CD14-positive monocyte (primary cell): Measurements from ENCODE around the gene IFT25. TPM values are rescaled to one million over a fixed set of nuclear protein-coding genes. Genes with fewer than 3 reads are reported as not detected.

Source experiments
- DNase-seq, 3 donors: peaks; one replicate each; pipeline ENCODE4 v3.0.0-alpha.2; 2011 to 2022
- H2AFZ ChIP-seq: 2 replicates; pipeline ENCODE4 v1.6.0; 2012; ENCODE audit warnings: mild to moderate bottlenecking, low read depth, low read length, inconsistent platforms; ENCODE audit not compliant: insufficient read depth, poor library complexity, severe bottlenecking
- H3K27ac ChIP-seq, 2 donors: 1 replicate in 1 of 2; 2 replicates in 1 of 2; pipeline ENCODE4 v1.5.1; 2012 to 2013; ENCODE audit warnings: low read length in 2 of 2, control low read depth in 1 of 2, inconsistent platforms in 1 of 2, low read depth in 1 of 2, mild to moderate bottlenecking in 1 of 2
- H3K27me3 ChIP-seq, 2 donors: one replicate each; pipeline versions ENCODE4 v1.6.0 to v1.6.1; 2011 to 2013; ENCODE audit warnings: low read length in 2 of 2; ENCODE audit not compliant: control insufficient read depth in 2 of 2, insufficient read depth in 2 of 2
- H3K36me3 ChIP-seq, 2 donors: replicated peaks in 1 of 2; 1 replicate in 1 of 2; 2 replicates in 1 of 2; pipeline versions ENCODE4 v1.5.1 to v1.6.1; 2012 to 2013; ENCODE audit warnings: low read length in 2 of 2, control low read depth in 1 of 2, inconsistent platforms in 1 of 2, mild to moderate bottlenecking in 1 of 2; ENCODE audit not compliant: insufficient read depth in 2 of 2, control insufficient read depth in 1 of 2
- H3K4me1 ChIP-seq, 2 donors: 1 replicate in 1 of 2; 2 replicates in 1 of 2; pipeline versions ENCODE4 v1.5.1 to v1.6.1; 2012 to 2013; ENCODE audit warnings: low read length in 2 of 2, control low read depth in 1 of 2, inconsistent platforms in 1 of 2, mild to moderate bottlenecking in 1 of 2, moderate library complexity in 1 of 2; ENCODE audit not compliant: insufficient read depth in 2 of 2, control insufficient read depth in 1 of 2
- H3K4me2 ChIP-seq: replicated peaks from 2 replicates; pipeline ENCODE3; 2012; ENCODE audit warnings: low read length, moderate library complexity, mild to moderate bottlenecking; ENCODE audit not compliant: poor library complexity, severe bottlenecking; ENCODE audit errors: extremely low read depth
- H3K4me3 ChIP-seq, 3 experiments: fragments of 200-600 bp in 1 of 3; sonication (generic) in 1 of 3; replicated peaks in 1 of 3; 1 replicate in 2 of 3; 2 replicates in 1 of 3; pipeline ENCODE4 v1.5.1; 2011 to 2013; ENCODE audit warnings: low read length in 3 of 3, mild to moderate bottlenecking in 3 of 3, control low read depth in 2 of 3, low read depth in 2 of 3, inconsistent platforms in 1 of 3, moderate library complexity in 1 of 3
- H3K79me2 ChIP-seq: 2 replicates; pipeline ENCODE4 v1.6.0; 2012; ENCODE audit warnings: mild to moderate bottlenecking, control low read depth, inconsistent platforms, low read length, moderate library complexity; ENCODE audit not compliant: insufficient read depth
- H3K9ac ChIP-seq: 2 replicates; pipeline ENCODE4 v1.6.0; 2017; ENCODE audit warnings: low read length, mild to moderate bottlenecking; ENCODE audit not compliant: insufficient read depth, poor library complexity, severe bottlenecking
- H3K9me3 ChIP-seq, 2 donors: replicated peaks in 1 of 2; 1 replicate in 1 of 2; 2 replicates in 1 of 2; pipeline versions ENCODE4 v1.5.1 to v1.6.1; 2012 to 2013; ENCODE audit warnings: low read length in 2 of 2, control low read depth in 1 of 2; ENCODE audit not compliant: control insufficient read depth in 1 of 2, insufficient read depth in 1 of 2
- H4K20me1 ChIP-seq: 2 replicates; pipeline ENCODE4 v1.6.0; 2012; ENCODE audit warnings: mild to moderate bottlenecking, low read length, control low read depth, moderate library complexity; ENCODE audit not compliant: insufficient read depth
- H3K27ac Mint-ChIP-seq, 7 donors: one replicate each; pipeline ENCODE4 v1.8.0; 2020; ENCODE audit warnings: mild to moderate bottlenecking in 7 of 7, mixed read lengths in 7 of 7, moderate library complexity in 6 of 7, inconsistent platforms in 2 of 7
- H3K27me3 Mint-ChIP-seq, 3 donors: one replicate each; pipeline ENCODE4 v1.8.0; 2021 to 2022; ENCODE audit warnings: low read depth in 3 of 3, mild to moderate bottlenecking in 3 of 3, mixed read lengths in 3 of 3, moderate library complexity in 3 of 3, inconsistent platforms in 1 of 3
- H3K36me3 Mint-ChIP-seq, 2 donors: one replicate each; pipeline ENCODE4 v1.8.0; 2020; ENCODE audit warnings: mixed read lengths in 2 of 2, inconsistent platforms in 1 of 2, mild to moderate bottlenecking in 1 of 2
- H3K4me1 Mint-ChIP-seq: one replicate; pipeline ENCODE4 v1.8.0; 2020; ENCODE audit warnings: mild to moderate bottlenecking, mixed read lengths
- H3K4me3 Mint-ChIP-seq, 2 donors: one replicate each; pipeline ENCODE4 v1.8.0; 2020; ENCODE audit warnings: mild to moderate bottlenecking in 2 of 2, mixed read lengths in 2 of 2, moderate library complexity in 1 of 2
- H3K9me3 Mint-ChIP-seq, 7 donors: one replicate each; pipeline ENCODE4 v1.8.0; 2020 to 2022; ENCODE audit warnings: mixed read lengths in 7 of 7, mild to moderate bottlenecking in 6 of 7, moderate library complexity in 6 of 7, inconsistent platforms in 2 of 7
- WGBS: methylation state at CpG from one replicate; pipeline ENCODE4 v1.1.5; 2013; ENCODE audit warnings: missing lambda C conversion rate; ENCODE audit not compliant: insufficient coverage; 5-methylcytosine and 5-hydroxymethylcytosine counted together
- intact Hi-C, 2 donors: fragments of 100-400 bp; cut with micrococcal nuclease; formaldehyde crosslinking; loops; one replicate each; pipeline versions ENCODE4 v1.15.0 to v1.15.1; 2023
- polyA plus RNA-seq, 3 donors: library from polyadenylated mRNA; depleted of rRNA in 1 of 3; unstranded in 2 of 3; stranded (reverse) in 1 of 3; fragments of 300-500 nt in 2 of 3; fragments of >200 nt in 1 of 3; fragmentation: Illumina TruSeq in 2 of 3; gene quantifications; 1 replicate in 2 of 3; 2 replicates in 1 of 3; pipeline ENCODE4 v1.2.3, GENCODE V29; 2012 to 2021
- TF ChIP-seq, protein P1 (sequence below): fragments of 200-600 bp; IDR thresholded peaks from one replicate; pipeline ENCODE4 v1.8.0; 2022; ENCODE audit warnings: antibody characterized with exemption, mild to moderate bottlenecking

Gene IFT25
- polyA plus RNA-seq, 3 donors, result 17.1 to 30.6 (median 27.8) TPM

DNA sequence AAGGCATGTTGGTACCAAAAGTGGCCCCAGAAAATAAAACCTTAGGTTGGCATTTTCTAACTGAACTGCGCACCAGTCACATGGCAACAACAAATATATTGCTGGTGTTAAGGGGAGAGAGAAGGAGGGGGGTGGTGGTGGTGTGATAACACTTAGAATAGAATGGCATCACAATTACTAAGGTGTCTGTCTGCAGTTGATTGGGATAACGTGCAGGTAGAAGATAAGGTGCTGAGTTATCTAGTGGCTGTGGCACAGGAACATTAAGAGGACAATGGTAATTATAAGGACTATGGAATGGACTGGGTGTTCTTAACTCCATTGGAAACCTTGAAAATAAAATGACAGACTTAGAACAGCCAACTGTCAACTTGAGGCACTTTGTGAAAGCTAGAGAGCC, 54.5 kb downstream of the IFT25 start:
- TF ChIP-seq, protein P1, sequence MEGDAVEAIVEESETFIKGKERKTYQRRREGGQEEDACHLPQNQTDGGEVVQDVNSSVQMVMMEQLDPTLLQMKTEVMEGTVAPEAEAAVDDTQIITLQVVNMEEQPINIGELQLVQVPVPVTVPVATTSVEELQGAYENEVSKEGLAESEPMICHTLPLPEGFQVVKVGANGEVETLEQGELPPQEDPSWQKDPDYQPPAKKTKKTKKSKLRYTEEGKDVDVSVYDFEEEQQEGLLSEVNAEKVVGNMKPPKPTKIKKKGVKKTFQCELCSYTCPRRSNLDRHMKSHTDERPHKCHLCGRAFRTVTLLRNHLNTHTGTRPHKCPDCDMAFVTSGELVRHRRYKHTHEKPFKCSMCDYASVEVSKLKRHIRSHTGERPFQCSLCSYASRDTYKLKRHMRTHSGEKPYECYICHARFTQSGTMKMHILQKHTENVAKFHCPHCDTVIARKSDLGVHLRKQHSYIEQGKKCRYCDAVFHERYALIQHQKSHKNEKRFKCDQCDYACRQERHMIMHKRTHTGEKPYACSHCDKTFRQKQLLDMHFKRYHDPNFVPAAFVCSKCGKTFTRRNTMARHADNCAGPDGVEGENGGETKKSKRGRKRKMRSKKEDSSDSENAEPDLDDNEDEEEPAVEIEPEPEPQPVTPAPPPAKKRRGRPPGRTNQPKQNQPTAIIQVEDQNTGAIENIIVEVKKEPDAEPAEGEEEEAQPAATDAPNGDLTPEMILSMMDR, result no peak
- H3K36me3 ChIP-seq, result peaks cover 14 to 26% of the 10 kb centered on the region in 2 donors
- Mint-ChIP-seq H3K4me1 (peaks cover 51% of the 10 kb centered on the region), H3K9me3 (no peaks in the 10 kb centered on the region), H3K36me3 (peaks cover 12 to 20% of the 10 kb centered on the region in 2 donors), H3K4me3 (no peak overlapping the region), H3K27ac (peak overlapping the region in 2 of 7 donors; percentile 96 to 97), H3K27me3 (peaks cover 0 to 4% (median 2%) of the 10 kb centered on the region in 3 donors)
- H3K9ac ChIP-seq, result no peak overlapping the region
- H3K27ac ChIP-seq, result no peak overlapping the region
- peaks cover 29 to 43% of the 10 kb centered on the region in 2 donors for H3K4me1 ChIP-seq
- 100% methylated on average over 1 of the region's 2 CpGs for WGBS
- no peak overlapping the region for H3K4me2 ChIP-seq
- no peaks in the 10 kb centered on the region for H4K20me1 ChIP-seq
- H3K4me3 ChIP-seq, result no peak overlapping the region
- no peaks in the 10 kb centered on the region for H3K27me3 ChIP-seq
- intact Hi-C loops, result loop anchor here (2.0 to 10.0 kb wide), 3 partner anchors 54 to 164 kb away; partner anchors contain the start of genes IFT25 (in 1 of the 2), NDC1 (in 1 of the 2), TCEANC2 (in 1 of the 2) and TMEM59 (in 1 of the 2)
- H3K79me2 ChIP-seq, result no peaks in the 10 kb centered on the region
- H2AFZ ChIP-seq, result no peak overlapping the region
- DNase-seq, result no peak
- no peaks in the 10 kb centered on the region for H3K9me3 ChIP-seq

DNA sequence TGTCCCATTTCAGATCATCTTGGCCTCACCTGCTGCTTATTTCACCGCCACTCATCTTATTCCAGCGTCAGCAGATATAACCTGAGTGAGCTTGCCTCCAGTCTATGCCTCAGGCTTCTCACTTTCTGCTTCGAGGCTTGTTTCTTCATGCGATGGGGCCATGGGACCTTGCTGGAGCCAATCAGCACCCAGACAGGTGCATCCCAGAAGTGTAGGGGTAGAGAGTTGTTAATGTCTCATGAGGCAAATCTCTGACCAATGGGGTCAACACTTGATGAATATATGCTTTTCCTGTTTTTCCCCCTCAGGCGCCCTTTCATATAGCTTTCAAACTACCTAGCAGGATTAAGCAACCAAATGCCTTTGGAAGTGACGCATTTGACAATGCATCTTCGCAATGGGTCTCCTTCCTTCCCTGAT, 55.0 kb downstream of the IFT25 start:
- H3K4me3 Mint-ChIP-seq, result peak overlapping the region in 1 of 2 donors; percentile 96
- H3K36me3 Mint-ChIP-seq, result peaks cover 16 to 25% of the 10 kb centered on the region in 2 donors
- peak in 2 of 3 donors; percentile 5 to 49 for DNase-seq
- Histone ChIP-seq H3K4me3 (peak overlapping the region; percentile 68 to 88 (median 82)), H4K20me1 (no peaks in the 10 kb centered on the region), H3K4me1 (peaks cover 29 to 43% of the 10 kb centered on the region in 2 donors), H3K36me3 (peaks cover 18 to 31% of the 10 kb centered on the region in 2 donors), H3K4me2 (peak overlapping the region; percentile 81), H3K79me2 (no peaks in the 10 kb centered on the region), H3K9me3 (no peaks in the 10 kb centered on the region), H2AFZ (peak overlapping the region; percentile 88), H3K27me3 (no peaks in the 10 kb centered on the region), H3K9ac (peak overlapping the region; percentile 79), H3K27ac (peak overlapping the region in 1 of 2 donors; percentile 83)
- H3K4me1 Mint-ChIP-seq, result peaks cover 50% of the 10 kb centered on the region
- intact Hi-C loops, result loop anchor here (2.0 to 10.0 kb wide), 3 partner anchors 53 to 164 kb away; partner anchors contain the start of genes IFT25 (in 1 of the 2), NDC1 (in 1 of the 2), TCEANC2 (in 1 of the 2) and TMEM59 (in 1 of the 2)
- WGBS, result 90% methylated on average over 7 of the region's 7 CpGs
- H3K27ac Mint-ChIP-seq, result peak overlapping the region; percentile 61 to 97 (median 96)
- no peaks in the 10 kb centered on the region for H3K9me3 Mint-ChIP-seq
- H3K27me3 Mint-ChIP-seq, result peaks cover 0 to 4% (median 2%) of the 10 kb centered on the region in 3 donors
- TF ChIP-seq, protein P1, result no peak
